MCF 10A (cell line): ENCODE measurements around the gene B4GALT3. TPM values are rescaled to one million over a fixed set of nuclear protein-coding genes. Genes with fewer than 3 reads are reported as not detected.

Experiments
- BruUV-seq: library from RNA; stranded (reverse); fragments of 400-500 nt; replicated peaks from 2 replicates; lab custom pipeline; 2021; lab: Mats Ljungman, UMichigan
- CTCF ChIA-PET: fragments of 300-600 bp; sonication (Branson Sonifier 250); formaldehyde crosslinking; extraction: SDS; loops from one replicate; lab custom pipeline; 2021; ENCODE audit warnings: antibody characterized with exemption, inconsistent platforms; lab: Yijun Ruan, JAX
- POLR2A ChIA-PET: fragments of 300-600, 350-650 bp; sonication (Branson Sonifier 250); formaldehyde crosslinking; extraction: SDS; loops from one replicate; lab custom pipeline; 2020; ENCODE audit warnings: antibody characterized with exemption, inconsistent platforms; lab: Yijun Ruan, JAX
- DNase-seq: peaks from one replicate; pipeline ENCODE4 v3.0.0-alpha.2; 2018; ENCODE audit not compliant: unreplicated experiment
- H3K27ac Mint-ChIP-seq: one replicate; pipeline ENCODE4 v1.8.0; 2022; ENCODE audit warnings: mild to moderate bottlenecking, low read depth, mixed read lengths; ENCODE audit not compliant: unreplicated experiment
- H3K27me3 Mint-ChIP-seq: one replicate; pipeline ENCODE4 v1.8.0; 2022; ENCODE audit warnings: mixed read lengths; ENCODE audit not compliant: insufficient read depth, unreplicated experiment
- H3K36me3 Mint-ChIP-seq: one replicate; pipeline ENCODE4 v1.8.0; 2022; ENCODE audit warnings: mild to moderate bottlenecking, moderate library complexity, mixed read lengths; ENCODE audit not compliant: insufficient read depth, unreplicated experiment
- H3K4me1 Mint-ChIP-seq: one replicate; pipeline ENCODE4 v1.8.0; 2022; ENCODE audit warnings: mixed read lengths; ENCODE audit not compliant: insufficient read depth, unreplicated experiment
- H3K4me3 Mint-ChIP-seq: one replicate; pipeline ENCODE4 v1.8.0; 2022; ENCODE audit warnings: mild to moderate bottlenecking, moderate library complexity, mixed read lengths; ENCODE audit not compliant: unreplicated experiment
- H3K9me3 Mint-ChIP-seq: one replicate; pipeline ENCODE4 v1.8.0; 2022; ENCODE audit warnings: mixed read lengths; ENCODE audit not compliant: unreplicated experiment
- intact Hi-C: fragments of 100-400 bp; cut with micrococcal nuclease; formaldehyde crosslinking; loops from 2 replicates; pipeline ENCODE4 v1.14.1; 2022
- total RNA-seq: library from RNA; stranded (reverse); gene quantifications from 2 replicates; pipeline ENCODE4 v1.2.3, GENCODE V29; 2022
- TF ChIP-seq, protein P1 (sequence below): fragments of 200-600 bp; IDR thresholded peaks from one replicate; pipeline ENCODE4 v1.8.0; 2022; ENCODE audit warnings: antibody characterized with exemption, mild to moderate bottlenecking; ENCODE audit not compliant: unreplicated experiment

B4GALT3 gene
- total RNA-seq, 1 experiment from 2014 or later: 51.7 TPM

- no peaks in the 10 kb centered on the region for H3K27me3 Mint-ChIP-seq
- ChIA-PET CTCF (interaction anchor here (0.6 kb wide), 1 partner anchor 151 kb away, joined by 4 read pairs; no protein-coding TSS in a partner anchor), POLR2A (interaction anchor here (0.7 to 3.5 kb wide), 3 partner anchors 21 to 43 kb away, joined by 3 to 20 read pairs (median 13); partner anchors contain the start of genes NDUFS2, NIT1 and PFDN2)
- H3K4me1 Mint-ChIP-seq: peaks cover 45% of the 10 kb centered on the region
- H3K27ac Mint-ChIP-seq: peak overlapping the region; percentile 94
- peaks cover 58% of the 10 kb centered on the region for H3K36me3 Mint-ChIP-seq
- peak overlapping the region; percentile 87 for H3K4me3 Mint-ChIP-seq
- no peaks in the 10 kb centered on the region for H3K9me3 Mint-ChIP-seq
- no TSS peak for BruUV-seq
- TF ChIP-seq, protein P1, sequence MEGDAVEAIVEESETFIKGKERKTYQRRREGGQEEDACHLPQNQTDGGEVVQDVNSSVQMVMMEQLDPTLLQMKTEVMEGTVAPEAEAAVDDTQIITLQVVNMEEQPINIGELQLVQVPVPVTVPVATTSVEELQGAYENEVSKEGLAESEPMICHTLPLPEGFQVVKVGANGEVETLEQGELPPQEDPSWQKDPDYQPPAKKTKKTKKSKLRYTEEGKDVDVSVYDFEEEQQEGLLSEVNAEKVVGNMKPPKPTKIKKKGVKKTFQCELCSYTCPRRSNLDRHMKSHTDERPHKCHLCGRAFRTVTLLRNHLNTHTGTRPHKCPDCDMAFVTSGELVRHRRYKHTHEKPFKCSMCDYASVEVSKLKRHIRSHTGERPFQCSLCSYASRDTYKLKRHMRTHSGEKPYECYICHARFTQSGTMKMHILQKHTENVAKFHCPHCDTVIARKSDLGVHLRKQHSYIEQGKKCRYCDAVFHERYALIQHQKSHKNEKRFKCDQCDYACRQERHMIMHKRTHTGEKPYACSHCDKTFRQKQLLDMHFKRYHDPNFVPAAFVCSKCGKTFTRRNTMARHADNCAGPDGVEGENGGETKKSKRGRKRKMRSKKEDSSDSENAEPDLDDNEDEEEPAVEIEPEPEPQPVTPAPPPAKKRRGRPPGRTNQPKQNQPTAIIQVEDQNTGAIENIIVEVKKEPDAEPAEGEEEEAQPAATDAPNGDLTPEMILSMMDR: no peak
- no peak for DNase-seq
- intact Hi-C loops: no loop called here
Measured at GRCh38 chr1:161159913-161160243, 17.4 kb downstream of the B4GALT3 start.

DNA sequence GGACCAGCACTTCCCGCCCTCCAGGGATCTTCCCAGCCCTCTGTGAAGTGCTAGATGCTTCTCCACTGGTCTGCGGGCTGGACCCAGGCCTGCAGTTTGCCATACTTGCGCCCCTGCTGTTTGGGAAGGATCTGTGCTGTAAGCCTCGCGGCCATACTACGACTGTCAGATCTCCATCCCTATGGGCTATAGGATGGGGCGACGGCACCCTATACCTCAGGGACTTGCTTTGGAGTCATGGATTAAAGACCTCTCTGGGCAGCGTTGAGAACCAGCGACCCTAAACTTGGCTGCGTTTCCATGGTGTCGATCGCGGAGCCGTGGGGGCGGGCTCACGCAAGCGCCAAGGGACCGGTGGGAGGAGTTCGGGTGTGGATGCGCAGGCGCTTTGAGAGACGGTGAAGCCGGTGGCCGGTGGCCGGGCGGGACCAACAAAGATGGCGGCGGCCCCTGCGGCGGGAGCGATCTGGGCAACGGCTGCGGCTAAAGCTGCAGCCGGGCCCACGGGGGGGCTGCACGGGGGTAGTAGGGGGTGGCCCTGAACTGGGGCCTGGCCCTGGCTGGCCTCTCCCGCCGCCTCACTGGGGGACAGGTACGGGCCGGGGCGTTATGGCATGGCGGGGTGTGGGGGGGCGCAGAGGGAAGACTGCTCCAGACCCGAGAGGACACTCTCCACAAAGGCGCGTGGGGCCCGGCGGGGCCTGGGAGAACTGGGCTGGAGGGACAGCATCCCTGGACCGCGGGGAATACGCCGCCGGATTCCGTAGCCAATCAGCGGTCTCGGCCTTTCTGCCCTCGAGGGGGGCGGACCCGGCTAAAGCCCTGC, 18.0 kb downstream of the B4GALT3 start, which contains the start of gene USP21:
TSS of gene USP21 (plus strand) at position 414 of the 826 bp plus-strand sequence. CDS start 1,141 bp downstream, outside the sequence.
- H3K27me3 Mint-ChIP-seq: no peaks in the 10 kb centered on the region
- peak within 1 kb of the TSS; percentile 94 for H3K27ac Mint-ChIP-seq
- TF ChIP-seq, protein P1: peak; percentile 55
- H3K9me3 Mint-ChIP-seq: no peaks in the 10 kb centered on the region
- H3K4me1 Mint-ChIP-seq: peaks cover 45% of the 10 kb centered on the region
- peaks cover 52% of the 10 kb centered on the region for H3K36me3 Mint-ChIP-seq
- ChIA-PET POLR2A (interaction anchor here (0.7 to 3.5 kb wide), 11 partner anchors 8 to 206 kb away, joined by 3 to 23 read pairs (median 9); partner anchors contain the start of genes B4GALT3, DEDD, F11R and NDUFS2), CTCF (interaction anchor here (0.8 to 2.4 kb wide), 5 partner anchors 11 to 33 kb away, joined by 3 to 11 read pairs (median 3); no protein-coding TSS in a partner anchor)
- intact Hi-C loops: no loop called here
- peak within 1 kb of the TSS; percentile 87 for H3K4me3 Mint-ChIP-seq
- peak; percentile 94 for DNase-seq
- BruUV-seq: TSS peak; percentile 1

- no peaks in the 10 kb centered on the region for H3K27me3 Mint-ChIP-seq
- peaks cover 43% of the 10 kb centered on the region for H3K36me3 Mint-ChIP-seq
- H3K9me3 Mint-ChIP-seq: no peaks in the 10 kb centered on the region
- intact Hi-C loops: no loop called here
- peaks cover 45% of the 10 kb centered on the region for H3K4me1 Mint-ChIP-seq
- H3K27ac Mint-ChIP-seq: peak overlapping the region; percentile 94
- no peak for DNase-seq
- peak overlapping the region; percentile 87 for H3K4me3 Mint-ChIP-seq
- no TSS peak for BruUV-seq
- POLR2A ChIA-PET: interaction anchor here (0.6 to 3.5 kb wide), 13 partner anchors 9 to 229 kb away, joined by 3 to 23 read pairs (median 5); partner anchors contain the start of genes B4GALT3, DEDD, F11R and NDUFS2
- TF ChIP-seq, protein P1: no peak
- CTCF ChIA-PET: interaction anchor here (0.6 to 2.4 kb wide), 18 partner anchors 8 to 1535 kb away, joined by 3 to 26 read pairs (median 3); partner anchors contain the start of genes DEDD, NIT1, PFDN2 and PPOX
Measured at GRCh38 chr1:161158316-161159010, 18.8 kb downstream of the B4GALT3 start.
